ENCODE data around the gene CCDC88C. TPM values are rescaled to one million over a fixed set of nuclear protein-coding genes. Genes with fewer than 3 reads are reported as not detected.
"Not testable (repeated sequence)": the region's sequence is repeated elsewhere in the genome, so short reads cannot be mapped to it uniquely, and the experiment has no call there.

The CCDC88C gene
- polyA plus RNA-seq, 1 donor (not counting 4 experiments of a cell fraction or from before 2014, with no cell fraction given), result 2.4 TPM

DNA sequence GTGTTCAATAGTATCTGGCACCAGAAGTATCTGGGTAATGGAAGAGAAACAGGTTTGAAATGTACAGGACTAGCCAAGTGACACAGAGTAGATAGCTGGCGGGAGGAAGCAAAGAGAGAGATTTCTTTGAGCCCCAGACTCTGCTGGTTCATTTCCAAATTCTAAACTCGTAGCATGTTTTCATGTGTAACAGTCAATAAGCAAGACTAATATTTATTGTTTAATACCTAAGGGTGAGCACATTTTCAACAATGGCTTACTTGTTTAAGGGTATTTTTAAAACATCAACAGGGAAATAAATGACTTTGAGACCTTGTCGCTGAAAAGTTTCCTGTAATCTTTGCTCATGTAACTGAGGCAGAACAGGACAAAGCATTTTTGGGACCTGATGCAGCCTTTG, 11.8 kb upstream of the CCDC88C start:
- Histone ChIP-seq H3K79me2 (ENCODE audit: control insufficient read depth, insufficient read depth, low read length) (no peaks in the 10 kb centered on the region), H2AFZ (ENCODE audit: control insufficient read depth, low read length) (no peak overlapping the region), H3K36me3 (ENCODE audit: control insufficient read depth in 2 of 2, extremely low read depth in 1 of 2, insufficient read depth in 2 of 2, low read length in 2 of 2) (no peaks in the 10 kb centered on the region), H3K27ac (ENCODE audit: control insufficient read depth, insufficient read depth, low read length) (no peak overlapping the region), H4K20me1 (ENCODE audit: control insufficient read depth, extremely low read depth, insufficient read depth, low read length) (no peaks in the 10 kb centered on the region), H3K9ac (ENCODE audit: control insufficient read depth, extremely low read depth, insufficient read depth, low read length) (no peak overlapping the region), H3K9me3 (ENCODE audit: control insufficient read depth, low read depth, low read length) (no peaks in the 10 kb centered on the region), H3K9me1 (ENCODE audit: control insufficient read depth, extremely low read depth, insufficient read depth, low read length) (no peaks in the 10 kb centered on the region), H3K4me1 (ENCODE audit: control insufficient read depth, extremely low read depth, insufficient read depth, low read length) (no peaks in the 10 kb centered on the region), H3K4me2 (ENCODE audit: control insufficient read depth, extremely low read depth, insufficient read depth, low read depth, low read length) (no peak overlapping the region), H3K27me3 (ENCODE audit: control insufficient read depth, extremely low read depth, insufficient read depth, low read length) (no peaks in the 10 kb centered on the region), H3K4me3 (ENCODE audit: control insufficient read depth in 2 of 3, extremely low read depth in 1 of 3, insufficient read depth in 2 of 3, low read depth in 1 of 3, low read length in 3 of 3) (no peak overlapping the region)
- no peak for FAIRE-seq
- dilution Hi-C loops (cut with MboI; ENCODE audit: extremely low pct_ligation_motif_present, low sequenced_read_pairs), result no loop called here
- no peak for TF ChIP-seq EZH2 (IDR thresholded peaks at IDR 0.05; ENCODE audit: low read length)
- TF ChIP-seq, protein P1, sequence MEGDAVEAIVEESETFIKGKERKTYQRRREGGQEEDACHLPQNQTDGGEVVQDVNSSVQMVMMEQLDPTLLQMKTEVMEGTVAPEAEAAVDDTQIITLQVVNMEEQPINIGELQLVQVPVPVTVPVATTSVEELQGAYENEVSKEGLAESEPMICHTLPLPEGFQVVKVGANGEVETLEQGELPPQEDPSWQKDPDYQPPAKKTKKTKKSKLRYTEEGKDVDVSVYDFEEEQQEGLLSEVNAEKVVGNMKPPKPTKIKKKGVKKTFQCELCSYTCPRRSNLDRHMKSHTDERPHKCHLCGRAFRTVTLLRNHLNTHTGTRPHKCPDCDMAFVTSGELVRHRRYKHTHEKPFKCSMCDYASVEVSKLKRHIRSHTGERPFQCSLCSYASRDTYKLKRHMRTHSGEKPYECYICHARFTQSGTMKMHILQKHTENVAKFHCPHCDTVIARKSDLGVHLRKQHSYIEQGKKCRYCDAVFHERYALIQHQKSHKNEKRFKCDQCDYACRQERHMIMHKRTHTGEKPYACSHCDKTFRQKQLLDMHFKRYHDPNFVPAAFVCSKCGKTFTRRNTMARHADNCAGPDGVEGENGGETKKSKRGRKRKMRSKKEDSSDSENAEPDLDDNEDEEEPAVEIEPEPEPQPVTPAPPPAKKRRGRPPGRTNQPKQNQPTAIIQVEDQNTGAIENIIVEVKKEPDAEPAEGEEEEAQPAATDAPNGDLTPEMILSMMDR (optimal IDR thresholded peaks at IDR 0.05 in 1 of 3, IDR thresholded peaks at IDR 0.05 in 1 of 3, conservative IDR thresholded peaks at IDR 0.05 in 1 of 3; ENCODE audit: extremely low read depth in 1 of 3, insufficient read depth in 2 of 3, low read length in 3 of 3), result no peak
- DNase-seq (ENCODE audit: low read depth, low spot score), result no peak

DNA sequence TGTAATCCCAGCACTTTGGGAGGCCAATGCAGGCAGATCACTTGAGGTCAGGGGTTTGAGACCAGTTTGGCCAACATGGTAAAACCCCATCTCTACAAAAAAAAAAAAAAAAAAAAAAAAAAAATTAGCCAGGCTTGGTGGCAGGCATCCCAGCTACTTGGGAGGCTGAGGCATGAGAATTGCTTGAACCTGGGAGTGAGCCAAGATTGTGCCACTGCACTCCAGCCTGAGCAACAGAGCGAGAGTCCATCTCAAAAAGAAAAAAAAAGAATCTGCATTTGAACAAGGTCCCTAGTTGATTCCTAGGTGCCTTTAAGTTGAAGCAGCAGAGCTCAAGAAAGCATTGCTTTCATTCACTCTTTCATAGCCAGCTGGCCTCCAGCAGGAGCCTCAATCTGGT, 11.3 kb upstream of the CCDC88C start:
- H3K36me3 ChIP-seq (ENCODE audit: control insufficient read depth in 2 of 2, extremely low read depth in 1 of 2, insufficient read depth in 2 of 2, low read length in 2 of 2); H4K20me1 ChIP-seq (ENCODE audit: control insufficient read depth, extremely low read depth, insufficient read depth, low read length); FAIRE-seq; DNase-seq (ENCODE audit: low read depth, low spot score); H3K9me1 ChIP-seq (ENCODE audit: control insufficient read depth, extremely low read depth, insufficient read depth, low read length); H2AFZ ChIP-seq (ENCODE audit: control insufficient read depth, low read length); H3K4me1 ChIP-seq (ENCODE audit: control insufficient read depth, extremely low read depth, insufficient read depth, low read length); H3K27me3 ChIP-seq (ENCODE audit: control insufficient read depth, extremely low read depth, insufficient read depth, low read length); H3K79me2 ChIP-seq (ENCODE audit: control insufficient read depth, insufficient read depth, low read length); H3K4me2 ChIP-seq (ENCODE audit: control insufficient read depth, extremely low read depth, insufficient read depth, low read depth, low read length); H3K4me3 ChIP-seq (ENCODE audit: control insufficient read depth in 2 of 3, extremely low read depth in 1 of 3, insufficient read depth in 2 of 3, low read depth in 1 of 3, low read length in 3 of 3); H3K9me3 ChIP-seq (ENCODE audit: control insufficient read depth, low read depth, low read length); H3K27ac ChIP-seq (ENCODE audit: control insufficient read depth, insufficient read depth, low read length); dilution Hi-C loops (cut with MboI; ENCODE audit: extremely low pct_ligation_motif_present, low sequenced_read_pairs); H3K9ac ChIP-seq (ENCODE audit: control insufficient read depth, extremely low read depth, insufficient read depth, low read length): not testable (repeated sequence)

DNA sequence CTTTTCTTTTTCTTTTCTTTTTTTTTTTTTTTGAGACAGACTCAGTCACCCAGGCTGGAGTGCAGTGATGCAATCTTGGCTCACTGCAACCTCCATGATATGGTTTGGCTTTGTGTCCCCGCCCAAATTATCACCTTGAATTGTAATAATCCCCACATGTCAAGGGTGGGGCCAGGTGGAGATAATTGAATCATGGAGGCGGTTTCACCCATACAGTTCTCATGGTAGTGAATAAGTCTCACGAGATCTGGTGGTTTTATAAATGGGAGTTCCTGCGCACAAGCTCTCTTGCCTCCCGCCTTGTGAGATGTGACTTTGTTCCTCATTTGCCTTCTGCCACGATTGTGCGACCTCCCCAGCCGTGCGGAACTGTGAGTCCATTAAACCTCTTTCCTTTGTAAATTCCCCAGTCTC, 7.9 kb upstream of the CCDC88C start:
- dilution Hi-C loops (cut with MboI; ENCODE audit: extremely low pct_ligation_motif_present, low sequenced_read_pairs); DNase-seq (ENCODE audit: low read depth, low spot score); H3K9me1 ChIP-seq (ENCODE audit: control insufficient read depth, extremely low read depth, insufficient read depth, low read length); H3K4me2 ChIP-seq (ENCODE audit: control insufficient read depth, extremely low read depth, insufficient read depth, low read depth, low read length); H3K36me3 ChIP-seq (ENCODE audit: control insufficient read depth in 2 of 2, extremely low read depth in 1 of 2, insufficient read depth in 2 of 2, low read length in 2 of 2); H3K9me3 ChIP-seq (ENCODE audit: control insufficient read depth, low read depth, low read length); H3K79me2 ChIP-seq (ENCODE audit: control insufficient read depth, insufficient read depth, low read length); FAIRE-seq; H3K9ac ChIP-seq (ENCODE audit: control insufficient read depth, extremely low read depth, insufficient read depth, low read length); H3K27ac ChIP-seq (ENCODE audit: control insufficient read depth, insufficient read depth, low read length); H4K20me1 ChIP-seq (ENCODE audit: control insufficient read depth, extremely low read depth, insufficient read depth, low read length); H3K4me3 ChIP-seq (ENCODE audit: control insufficient read depth in 2 of 3, extremely low read depth in 1 of 3, insufficient read depth in 2 of 3, low read depth in 1 of 3, low read length in 3 of 3); H3K4me1 ChIP-seq (ENCODE audit: control insufficient read depth, extremely low read depth, insufficient read depth, low read length); H3K27me3 ChIP-seq (ENCODE audit: control insufficient read depth, extremely low read depth, insufficient read depth, low read length); H2AFZ ChIP-seq (ENCODE audit: control insufficient read depth, low read length): not testable (repeated sequence)

Measured in keratinocyte (primary cell).